Left kidney (tissue), 8 donors: ENCODE data around the gene MEST. TPM values are rescaled to one million over a fixed set of nuclear protein-coding genes. Genes with fewer than 3 reads are reported as not detected.
"Not testable (repeated sequence)": the region's sequence is repeated elsewhere in the genome, so short reads cannot be mapped to it uniquely, and the experiment has no call there.

Experiments used
- DNase-seq: peaks from one replicate; pipeline ENCODE4 v3.0.0-alpha.2; 2013
- long read RNA-seq, 8 donors: transcript quantifications; one replicate each; lab custom pipeline, GENCODE V29; 2026
- polyA plus RNA-seq: library from polyadenylated mRNA; unstranded; fragments of 120-200 nt; gene quantifications from one replicate; pipeline ENCODE4 v1.2.1, GENCODE V29; 2013; ENCODE audit not compliant: insufficient read length

MEST gene
- polyA plus RNA-seq: 776 TPM
- long read RNA-seq, donor 1, transcript MEST-202 (12 exons, 2,443 nt): minor isoform, 12 of 706 reads
- long read RNA-seq, donor 1, transcript MEST-201 (12 exons, 2,505 nt): major isoform, 290 of 706 reads
- long read RNA-seq, donor 1, transcript MEST-211 (12 exons, 2,411 nt): minor isoform, 5 of 706 reads
- long read RNA-seq, donor 1, partial matches to known transcripts: 344 of 706 reads
- long read RNA-seq, donor 1, other reads (novel, unspliced or antisense): 54 of 706 reads
- long read RNA-seq, donor 2, transcript MEST-201 (12 exons, 2,505 nt): major isoform, 239 of 310 reads
- long read RNA-seq, donor 2, transcript MEST-202 (12 exons, 2,443 nt): minor isoform, 16 of 310 reads
- long read RNA-seq, donor 2, partial matches to known transcripts: 25 of 310 reads
- long read RNA-seq, donor 2, other reads (novel, unspliced or antisense): 29 of 310 reads
- long read RNA-seq, donor 3, transcript MEST-201 (12 exons, 2,505 nt): major isoform, 130 of 181 reads
- long read RNA-seq, donor 3, transcript MEST-202 (12 exons, 2,443 nt): minor isoform, 8 of 181 reads
- long read RNA-seq, donor 3, partial matches to known transcripts: 21 of 181 reads
- long read RNA-seq, donor 3, other reads (novel, unspliced or antisense): 21 of 181 reads
- long read RNA-seq, donor 4, transcript MEST-201 (12 exons, 2,505 nt): major isoform, 5 of 84 reads
- long read RNA-seq, donor 4, partial matches to known transcripts: 79 of 84 reads
- long read RNA-seq, donor 4, other reads (novel, unspliced or antisense): 0 of 84 reads
- long read RNA-seq, donor 5, transcript MEST-202 (12 exons, 2,443 nt): minor isoform, 33 of 419 reads
- long read RNA-seq, donor 5, transcript MEST-201 (12 exons, 2,505 nt): major isoform, 281 of 419 reads
- long read RNA-seq, donor 5, partial matches to known transcripts: 39 of 419 reads
- long read RNA-seq, donor 5, other reads (novel, unspliced or antisense): 61 of 419 reads
- long read RNA-seq, donor 6, transcript MEST-201 (12 exons, 2,505 nt): major isoform, 329 of 840 reads
- long read RNA-seq, donor 6, transcript MEST-211 (12 exons, 2,411 nt): minor isoform, 5 of 840 reads
- long read RNA-seq, donor 6, transcript MEST-202 (12 exons, 2,443 nt): minor isoform, 12 of 840 reads
- long read RNA-seq, donor 6, partial matches to known transcripts: 450 of 840 reads
- long read RNA-seq, donor 6, other reads (novel, unspliced or antisense): 44 of 840 reads
- long read RNA-seq, donor 7, transcript MEST-201 (12 exons, 2,505 nt): major isoform, 356 of 501 reads
- long read RNA-seq, donor 7, transcript MEST-211 (12 exons, 2,411 nt): minor isoform, 5 of 501 reads
- long read RNA-seq, donor 7, transcript MEST-202 (12 exons, 2,443 nt): minor isoform, 10 of 501 reads
- long read RNA-seq, donor 7, partial matches to known transcripts: 71 of 501 reads
- long read RNA-seq, donor 7, other reads (novel, unspliced or antisense): 57 of 501 reads
- long read RNA-seq, donor 8, transcript MEST-201 (12 exons, 2,505 nt): major isoform, 115 of 147 reads
- long read RNA-seq, donor 8, partial matches to known transcripts: 15 of 147 reads
- long read RNA-seq, donor 8, other reads (novel, unspliced or antisense): 14 of 147 reads

- DNase-seq: no peak
Measured at GRCh38 chr7:130491841-130492522, at the start of gene MEST. Gene MEST (plus strand): TSS chr7:130492085. CDS start chr7:130492314, 229 bp downstream.

- DNase-seq: no peak
Measured at GRCh38 chr7:130442601-130443000, 49.3 kb upstream of the MEST start.

- no peak for DNase-seq
Measured at GRCh38 chr7:130444234-130444633, 47.7 kb upstream of the MEST start.

GRCh38 chr7:130444751-130445407 lies 47.0 kb upstream of the MEST start:
- DNase-seq: no peak

- no peak for DNase-seq
Measured at GRCh38 chr7:130446259-130446658, 45.6 kb upstream of the MEST start.

GRCh38 chr7:130451344-130451743 lies 40.5 kb upstream of the MEST start:
- DNase-seq: not testable (repeated sequence)

GRCh38 chr7:130452951-130453350 lies 38.9 kb upstream of the MEST start:
- DNase-seq: no peak

- no peak for DNase-seq
Measured at GRCh38 chr7:130454959-130455358, 36.9 kb upstream of the MEST start.

GRCh38 chr7:130458257-130458656 lies 33.6 kb upstream of the MEST start:
- DNase-seq: no peak

GRCh38 chr7:130461272-130461671 lies 30.6 kb upstream of the MEST start:
- DNase-seq: no peak

GRCh38 chr7:130463553-130464434 lies 28.1 kb upstream of the MEST start:
- DNase-seq: no peak

- DNase-seq: no peak
Measured at GRCh38 chr7:130468612-130469011, 23.3 kb upstream of the MEST start.

GRCh38 chr7:130471974-130472373 lies 19.9 kb upstream of the MEST start:
- no peak for DNase-seq

- no peak for DNase-seq
Measured at GRCh38 chr7:130473289-130473688, 18.6 kb upstream of the MEST start.

GRCh38 chr7:130473876-130474275 lies 18.0 kb upstream of the MEST start:
- DNase-seq: no peak

GRCh38 chr7:130475776-130476175 lies 16.1 kb upstream of the MEST start:
- no peak for DNase-seq

GRCh38 chr7:130476297-130477150 lies 15.4 kb upstream of the MEST start:
- DNase-seq: no peak

- no peak for DNase-seq
Measured at GRCh38 chr7:130478991-130479390, 12.9 kb upstream of the MEST start.
